GM12865 (cell line): ENCODE data around the gene B4GALT3.

ENCODE experiments used
- DNase-seq: peaks from one replicate; pipeline ENCODE4 v3.0.0; 2010; ENCODE audit warnings: low read depth
- H3K4me3 ChIP-seq: 2 replicates; pipeline ENCODE4 v1.5.1; 2011; ENCODE audit warnings: mild to moderate bottlenecking, low read depth, low read length, control low read depth
- CTCF ChIP-seq: IDR thresholded peaks from 2 replicates; pipeline ENCODE4 v1.5.1; 2011; ENCODE audit warnings: low read length, control low read depth, low read depth, inconsistent platforms; ENCODE audit not compliant: insufficient read depth; ENCODE audit errors: missing control alignments

B4GALT3 gene

GRCh38 chr1:161215076-161215475, 37.8 kb upstream of the B4GALT3 start, which contains the start of gene FCER1G:
TSS of gene FCER1G (plus strand) at chr1:161215295. CDS start at chr1:161215322, 27 bp downstream.
- H3K4me3 ChIP-seq: no peak within 1 kb of the TSS
- TF ChIP-seq CTCF: no peak
- no peak for DNase-seq

- no peak for DNase-seq
Observed at GRCh38 chr1:161214369-161214768, 37.1 kb upstream of the B4GALT3 start.

GRCh38 chr1:161209790-161210409, 32.6 kb upstream of the B4GALT3 start:
- H3K4me3 ChIP-seq: no peak overlapping the region
- peak; percentile 86 for TF ChIP-seq CTCF
- peak; percentile 82 for DNase-seq

More at GRCh38 chr1:161214369-161214768, 37.1 kb upstream of the B4GALT3 start:
- no peak for TF ChIP-seq CTCF
- no peak overlapping the region for H3K4me3 ChIP-seq

- H3K4me3 ChIP-seq: no peak overlapping the region
- no peak for TF ChIP-seq CTCF
- no peak for DNase-seq
Observed at GRCh38 chr1:161207173-161207572, 29.9 kb upstream of the B4GALT3 start.

GRCh38 chr1:161206411-161207140, 29.3 kb upstream of the B4GALT3 start:
- DNase-seq: no peak
- H3K4me3 ChIP-seq: no peak overlapping the region
- TF ChIP-seq CTCF: no peak

- TF ChIP-seq CTCF: no peak
- DNase-seq: peak; percentile 99
- H3K4me3 ChIP-seq: peak within 1 kb of the TSS; percentile 68
Observed at GRCh38 chr1:161201836-161202712, 24.8 kb upstream of the B4GALT3 start, which contains the start of gene NDUFS2. TSS of gene NDUFS2 (plus strand) at chr1:161202367. CDS start at chr1:161202386, 19 bp downstream.
